ENCODE data around the gene PAQR8.

DNA sequence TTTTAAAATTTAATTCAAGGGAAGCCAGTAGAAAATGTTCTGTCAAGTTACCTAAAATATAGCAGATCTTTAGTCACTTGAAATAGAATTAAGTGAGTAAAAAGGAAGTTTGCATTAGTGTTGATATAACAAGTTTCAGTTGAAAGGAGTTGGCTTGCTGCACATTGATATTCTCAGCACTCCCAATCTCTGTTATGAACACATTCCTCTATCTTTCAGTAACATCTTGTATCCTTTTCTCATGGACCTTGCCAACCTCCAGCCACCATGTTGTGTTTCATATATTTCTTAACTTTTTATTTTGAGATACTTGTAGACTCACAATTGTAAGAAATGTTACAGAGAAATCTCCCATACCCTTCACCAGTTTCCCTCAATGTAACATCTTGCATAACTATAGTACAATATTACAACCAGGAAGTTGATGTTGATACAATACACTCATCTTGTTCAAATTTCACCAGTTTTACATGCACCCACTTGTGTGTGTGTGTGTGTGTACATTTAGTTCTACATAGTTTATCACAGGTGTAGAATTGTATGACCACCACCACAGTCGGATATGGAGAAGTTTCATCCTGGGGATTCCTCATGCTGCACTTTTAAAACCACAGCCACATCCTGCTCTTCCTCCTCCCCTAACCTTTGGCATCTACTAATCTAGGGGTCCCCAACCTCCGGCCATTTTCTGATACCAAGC lies 20.2 kb upstream of the PAQR8 start:
- TF ChIP-seq EP300 (IDR thresholded peaks at IDR 0.05; ENCODE audit: borderline replicate concordance) (no peak), FOXM1 (IDR thresholded peaks at IDR 0.05; ENCODE audit: borderline replicate concordance, low read depth) (no peak), EGR1 (IDR thresholded peaks at IDR 0.05) (no peak)
- TF ChIP-seq, protein P1, sequence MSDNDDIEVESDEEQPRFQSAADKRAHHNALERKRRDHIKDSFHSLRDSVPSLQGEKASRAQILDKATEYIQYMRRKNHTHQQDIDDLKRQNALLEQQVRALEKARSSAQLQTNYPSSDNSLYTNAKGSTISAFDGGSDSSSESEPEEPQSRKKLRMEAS (IDR thresholded peaks at IDR 0.05) = no peak
- TF ChIP-seq, protein P2, sequence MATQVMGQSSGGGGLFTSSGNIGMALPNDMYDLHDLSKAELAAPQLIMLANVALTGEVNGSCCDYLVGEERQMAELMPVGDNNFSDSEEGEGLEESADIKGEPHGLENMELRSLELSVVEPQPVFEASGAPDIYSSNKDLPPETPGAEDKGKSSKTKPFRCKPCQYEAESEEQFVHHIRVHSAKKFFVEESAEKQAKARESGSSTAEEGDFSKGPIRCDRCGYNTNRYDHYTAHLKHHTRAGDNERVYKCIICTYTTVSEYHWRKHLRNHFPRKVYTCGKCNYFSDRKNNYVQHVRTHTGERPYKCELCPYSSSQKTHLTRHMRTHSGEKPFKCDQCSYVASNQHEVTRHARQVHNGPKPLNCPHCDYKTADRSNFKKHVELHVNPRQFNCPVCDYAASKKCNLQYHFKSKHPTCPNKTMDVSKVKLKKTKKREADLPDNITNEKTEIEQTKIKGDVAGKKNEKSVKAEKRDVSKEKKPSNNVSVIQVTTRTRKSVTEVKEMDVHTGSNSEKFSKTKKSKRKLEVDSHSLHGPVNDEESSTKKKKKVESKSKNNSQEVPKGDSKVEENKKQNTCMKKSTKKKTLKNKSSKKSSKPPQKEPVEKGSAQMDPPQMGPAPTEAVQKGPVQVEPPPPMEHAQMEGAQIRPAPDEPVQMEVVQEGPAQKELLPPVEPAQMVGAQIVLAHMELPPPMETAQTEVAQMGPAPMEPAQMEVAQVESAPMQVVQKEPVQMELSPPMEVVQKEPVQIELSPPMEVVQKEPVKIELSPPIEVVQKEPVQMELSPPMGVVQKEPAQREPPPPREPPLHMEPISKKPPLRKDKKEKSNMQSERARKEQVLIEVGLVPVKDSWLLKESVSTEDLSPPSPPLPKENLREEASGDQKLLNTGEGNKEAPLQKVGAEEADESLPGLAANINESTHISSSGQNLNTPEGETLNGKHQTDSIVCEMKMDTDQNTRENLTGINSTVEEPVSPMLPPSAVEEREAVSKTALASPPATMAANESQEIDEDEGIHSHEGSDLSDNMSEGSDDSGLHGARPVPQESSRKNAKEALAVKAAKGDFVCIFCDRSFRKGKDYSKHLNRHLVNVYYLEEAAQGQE (IDR thresholded peaks at IDR 0.05; ENCODE audit: low read depth) = no peak
